ENCODE data around the gene CACNB1.

Gene CACNB1

GRCh38 chr17:39197380-39198185 lies at the start of gene CACNB1 (continued):
- no peak for TF ChIP-seq ZNF148 (tag by site-specific recombination; IDR thresholded peaks at IDR 0.05; ENCODE audit: borderline replicate concordance)
- no peak for TF ChIP-seq ZNF843 (tag by site-specific recombination; IDR thresholded peaks at IDR 0.05)
- TF ChIP-seq ZNF791 (tag by site-specific recombination; IDR thresholded peaks at IDR 0.05), result no peak
- TF ChIP-seq PBX3 (CRISPR knock-in tag; IDR thresholded peaks at IDR 0.05), result peak; percentile 43; the same call in 1 of the 2 replicates
- TF ChIP-seq ZIC2 (tag by site-specific recombination; IDR thresholded peaks at IDR 0.05), result peak; percentile 90
- no peak for TF ChIP-seq ZNF510 (tag by site-specific recombination; IDR thresholded peaks at IDR 0.05; ENCODE audit: insufficient replicate concordance)
- no peak for TF ChIP-seq HOXA7 (CRISPR knock-in tag; IDR thresholded peaks at IDR 0.05; ENCODE audit: borderline replicate concordance)
- TF ChIP-seq PRDM6 (tag by site-specific recombination; IDR thresholded peaks at IDR 0.05), result no peak
- TF ChIP-seq ZBTB20 (tag by site-specific recombination; IDR thresholded peaks at IDR 0.05), result peak; percentile 67; the same call in 1 of the 2 replicates
- TF ChIP-seq ZNF341 (tag by site-specific recombination; IDR thresholded peaks at IDR 0.05; ENCODE audit: low read depth), result peak; percentile 83
- TF ChIP-seq ZNF660 (tag by site-specific recombination; IDR thresholded peaks at IDR 0.05), result 0 out of 2 replicates have a peak, but pooled peaks have one; percentile 53
- no peak for TF ChIP-seq ZNF692 (tag by site-specific recombination; IDR thresholded peaks at IDR 0.05)
- TF ChIP-seq MYNN (tag by site-specific recombination; IDR thresholded peaks at IDR 0.05; ENCODE audit: borderline replicate concordance), result no peak
- peak; percentile 42 for TF ChIP-seq ZFHX2 (tag by site-specific recombination; conservative IDR thresholded peaks at IDR 0.05)
- peak; percentile 53 for TF ChIP-seq ZBTB26 (tag by site-specific recombination; optimal IDR thresholded peaks at IDR 0.05)
- TF ChIP-seq KLF10 (tag by site-specific recombination; IDR thresholded peaks at IDR 0.05), result 0 out of 2 replicates have a peak, but pooled peaks have one; percentile 22
- TF ChIP-seq GLIS2 (tag by site-specific recombination; IDR thresholded peaks at IDR 0.05), result peak; percentile 71
- peak; percentile 90 for TF ChIP-seq KLF9 (tag by site-specific recombination; IDR thresholded peaks at IDR 0.05; ENCODE audit: low read depth)
- no peak for TF ChIP-seq ZNF513 (tag by site-specific recombination; IDR thresholded peaks at IDR 0.05)
- TF ChIP-seq ZSCAN30 (tag by site-specific recombination; IDR thresholded peaks at IDR 0.05), result 0 out of 2 replicates have a peak, but pooled peaks have one; percentile 30
- peak; percentile 83 for TF ChIP-seq SP2 (tag by site-specific recombination; IDR thresholded peaks at IDR 0.05)
- peak; percentile 90 for TF ChIP-seq SP3 (tag by site-specific recombination; IDR thresholded peaks at IDR 0.05)
- TF ChIP-seq PATZ1 (tag by site-specific recombination; IDR thresholded peaks at IDR 0.05), result peak; percentile 63
- no peak for TF ChIP-seq ZNF302 (tag by site-specific recombination; IDR thresholded peaks at IDR 0.05; ENCODE audit: low read depth)
- peak; percentile 75 for TF ChIP-seq ZBTB17 (tag by site-specific recombination; IDR thresholded peaks at IDR 0.05)

All from HEK293 (cell line).